Central memory CD4-positive, alpha-beta T cell (primary cell): Measurements from ENCODE around the gene TRIM47.
A peak's percentile ranks its signal among the peaks of the same experiment; 100 is the strongest.
"Not testable (repeated sequence)": the region's sequence is repeated elsewhere in the genome, so short reads cannot be mapped to it uniquely, and the experiment has no call there.

Experiments used
- DNase-seq: peaks from one replicate; pipeline ENCODE4 v3.0.0; 2022

TRIM47 gene

GRCh38 chr17:75891022-75891604, 12.7 kb upstream of the TRIM47 start:
- no peak for DNase-seq

GRCh38 chr17:75889454-75889853, 11.1 kb upstream of the TRIM47 start:
- DNase-seq, result no peak

- no peak for DNase-seq
Measured at GRCh38 chr17:75888484-75888883, 10.1 kb upstream of the TRIM47 start.

GRCh38 chr17:75885860-75886259, 7.5 kb upstream of the TRIM47 start:
- DNase-seq, result not testable (repeated sequence)

- DNase-seq, result no peak
Measured at GRCh38 chr17:75885431-75885830, 7.0 kb upstream of the TRIM47 start.

- no peak for DNase-seq
Measured at GRCh38 chr17:75881678-75882454, 3.5 kb upstream of the TRIM47 start.

GRCh38 chr17:75880266-75880665, 1.9 kb upstream of the TRIM47 start:
- DNase-seq, result no peak

GRCh38 chr17:75877752-75878173, 618 bp downstream of the TRIM47 start:
- peak; percentile 70 for DNase-seq

GRCh38 chr17:75876938-75877751, 1.2 kb downstream of the TRIM47 start:
- no peak for DNase-seq

- DNase-seq, result peak; percentile 77
Measured at GRCh38 chr17:75876190-75876937, 2.0 kb downstream of the TRIM47 start.

- no peak for DNase-seq
Measured at GRCh38 chr17:75875940-75876189, 2.5 kb downstream of the TRIM47 start.

GRCh38 chr17:75875182-75875939, 3.0 kb downstream of the TRIM47 start:
- no peak for DNase-seq

- DNase-seq, result no peak
Measured at GRCh38 chr17:75874323-75875181, 3.8 kb downstream of the TRIM47 start.

- no peak for DNase-seq
Measured at GRCh38 chr17:75873587-75874322, 4.6 kb downstream of the TRIM47 start.

GRCh38 chr17:75872434-75873351, 5.7 kb downstream of the TRIM47 start:
- peak; percentile 67 for DNase-seq

- not testable (repeated sequence) for DNase-seq
Measured at GRCh38 chr17:75870228-75870627, 8.2 kb downstream of the TRIM47 start.

GRCh38 chr17:75869282-75870141, 8.9 kb downstream of the TRIM47 start:
- DNase-seq, result no peak

GRCh38 chr17:75868730-75869281, 9.6 kb downstream of the TRIM47 start:
- DNase-seq, result not testable (repeated sequence)
